ENCODE measurements around the gene HACD1.

GRCh38 chr10:17617031-17617911, at the start of gene HACD1:
- TF ChIP-seq CTCF (IDR thresholded peaks at IDR 0.05; ENCODE audit: low read depth, low read length, poor library complexity, severe bottlenecking) (no peak), EZH2phosphoT487 (IDR thresholded peaks at IDR 0.05; ENCODE audit: borderline replicate concordance, low read length) (no peak)

All from DOHH2 (cell line).